WTC11 (cell line): ENCODE measurements around the gene STK40. TPM values are rescaled to one million over a fixed set of nuclear protein-coding genes. Genes with fewer than 3 reads are reported as not detected.

Experiments
- AR ChIP-seq: fragments of 250-450 bp; sonication (Bioruptor Pico); IDR thresholded peaks from 2 replicates; pipeline ENCODE4 v1.9.0; 2021; ENCODE audit warnings: mild to moderate bottlenecking
- ATF1 ChIP-seq: sonication (generic); formaldehyde crosslinking; IDR thresholded peaks from 2 replicates; pipeline ENCODE4 v1.8.1; 2023; ENCODE audit warnings: mild to moderate bottlenecking, moderate library complexity, missing genetic modification reagents
- CBFB ChIP-seq: sonication (generic); formaldehyde crosslinking; IDR thresholded peaks from 2 replicates; pipeline ENCODE4 v1.8.1; 2022; ENCODE audit warnings: mild to moderate bottlenecking, low read depth, missing genetic modification reagents
- CDX4 ChIP-seq: fragments of 250-450 bp; sonication (Bioruptor Pico); IDR thresholded peaks from 2 replicates; pipeline ENCODE4 v1.9.0; 2021; ENCODE audit warnings: moderate library complexity, mild to moderate bottlenecking, inconsistent platforms, borderline replicate concordance
- CREM ChIP-seq: sonication (generic); formaldehyde crosslinking; IDR thresholded peaks from 2 replicates; pipeline ENCODE4 v1.8.1; 2022; ENCODE audit warnings: mild to moderate bottlenecking, missing genetic modification reagents, moderate library complexity
- ELF4 ChIP-seq: sonication (generic); formaldehyde crosslinking; IDR thresholded peaks from 2 replicates; pipeline ENCODE4 v1.8.1; 2022; ENCODE audit warnings: low read depth, mild to moderate bottlenecking, moderate library complexity, missing genetic modification reagents
- EMX1 ChIP-seq: fragments of 250-450 bp; sonication (Bioruptor Pico); IDR thresholded peaks from 2 replicates; pipeline ENCODE4 v1.8.0; 2021; ENCODE audit warnings: mild to moderate bottlenecking
- ETV6 ChIP-seq: sonication (generic); formaldehyde crosslinking; IDR thresholded peaks from 2 replicates; pipeline ENCODE4 v1.8.1; 2022; ENCODE audit warnings: mild to moderate bottlenecking, missing genetic modification reagents
- FOXK1 ChIP-seq: sonication (generic); formaldehyde crosslinking; IDR thresholded peaks from 2 replicates; pipeline ENCODE4 v1.8.0; 2022; ENCODE audit warnings: mild to moderate bottlenecking, moderate library complexity, missing genetic modification reagents
- FOXP4 ChIP-seq: sonication (generic); formaldehyde crosslinking; IDR thresholded peaks from 2 replicates; pipeline ENCODE4 v1.8.0; 2022; ENCODE audit warnings: mild to moderate bottlenecking, missing genetic modification reagents
- MXD4 ChIP-seq: fragments of 250-450 bp; sonication (Bioruptor Pico); IDR thresholded peaks from 2 replicates; pipeline ENCODE4 v1.8.0; 2021; ENCODE audit warnings: mild to moderate bottlenecking, moderate library complexity, borderline replicate concordance
- NFYB ChIP-seq: sonication (generic); formaldehyde crosslinking; conservative IDR thresholded peaks from 2 replicates; pipeline ENCODE4 v1.8.0; 2022; ENCODE audit warnings: low read depth, missing genetic modification reagents
- NR1H2 ChIP-seq: sonication (generic); formaldehyde crosslinking; IDR thresholded peaks from 2 replicates; pipeline ENCODE4 v1.9.0; 2021; ENCODE audit warnings: mild to moderate bottlenecking, moderate library complexity, missing genetic modification reagents
- PRRX2 ChIP-seq: fragments of 250-450 bp; sonication (Bioruptor Pico); IDR thresholded peaks from 2 replicates; pipeline ENCODE4 v1.8.0; 2021; ENCODE audit warnings: mild to moderate bottlenecking
- SMAD4 ChIP-seq: sonication (generic); formaldehyde crosslinking; IDR thresholded peaks from 2 replicates; pipeline ENCODE4 v1.8.0; 2022; ENCODE audit warnings: mild to moderate bottlenecking, missing genetic modification reagents
- SOX15 ChIP-seq: fragments of 250-450 bp; sonication (Bioruptor Pico); IDR thresholded peaks from 2 replicates; pipeline ENCODE4 v1.9.0; 2021; ENCODE audit warnings: mild to moderate bottlenecking
- TEAD4 ChIP-seq: sonication (generic); formaldehyde crosslinking; IDR thresholded peaks from 2 replicates; pipeline ENCODE4 v1.8.0; 2022; ENCODE audit warnings: mild to moderate bottlenecking, missing genetic modification reagents
- ZNF121 ChIP-seq: sonication (generic); formaldehyde crosslinking; IDR thresholded peaks from 2 replicates; pipeline ENCODE4 v1.8.0; 2023; ENCODE audit warnings: missing genetic modification reagents
- ZNF138 ChIP-seq: sonication (generic); formaldehyde crosslinking; conservative IDR thresholded peaks from 2 replicates; pipeline ENCODE4 v1.8.1; 2022; ENCODE audit warnings: mild to moderate bottlenecking, moderate library complexity, missing genetic modification reagents
- ZNF416 ChIP-seq: fragments of 250-450 bp; sonication (Bioruptor Pico); IDR thresholded peaks from 2 replicates; pipeline ENCODE4 v1.9.0; 2021; ENCODE audit warnings: mild to moderate bottlenecking, inconsistent platforms
- ZNF423 ChIP-seq: fragments of 250-450 bp; sonication (Bioruptor Pico); IDR thresholded peaks from 2 replicates; pipeline ENCODE4 v2.1.2; 2022; ENCODE audit warnings: mild to moderate bottlenecking, moderate library complexity
- ZNF671 ChIP-seq: fragments of 250-450 bp; sonication (Bioruptor Pico); IDR thresholded peaks from 2 replicates; pipeline ENCODE4 v1.8.0; 2021; ENCODE audit warnings: mild to moderate bottlenecking
- total RNA-seq: library from RNA; stranded (reverse); gene quantifications from 3 replicates; pipeline ENCODE4 v1.2.3, GENCODE V29; 2021
- TF ChIP-seq, protein P1 (sequence below): fragments of 250-450 bp; sonication (Bioruptor Pico); IDR thresholded peaks from 2 replicates; pipeline ENCODE4 v2.1.2; 2022; ENCODE audit warnings: mild to moderate bottlenecking, moderate library complexity
- TF ChIP-seq, protein P2 (sequence below): fragments of 250-450 bp; sonication (Bioruptor Pico); IDR thresholded peaks from 2 replicates; pipeline ENCODE4 v1.9.0; 2021; ENCODE audit warnings: mild to moderate bottlenecking
- TF ChIP-seq, protein P3 (sequence below): sonication (generic); formaldehyde crosslinking; IDR thresholded peaks from 2 replicates; pipeline ENCODE4 v1.8.0; 2022; ENCODE audit warnings: mild to moderate bottlenecking, missing genetic modification reagents
- TF ChIP-seq, protein P4 (sequence below): fragments of 250-450 bp; sonication (Bioruptor Pico); IDR thresholded peaks from 2 replicates; pipeline ENCODE4 v1.9.0; 2021; ENCODE audit warnings: mild to moderate bottlenecking, borderline replicate concordance
- TF ChIP-seq, protein P5 (sequence below): sonication (generic); formaldehyde crosslinking; IDR thresholded peaks from 2 replicates; pipeline ENCODE4 v1.8.1; 2023; ENCODE audit warnings: mild to moderate bottlenecking, moderate library complexity, missing genetic modification reagents

The STK40 gene
- total RNA-seq, 1 experiment from 2014 or later, result 24.7 TPM

- TF ChIP-seq ZNF423 (CRISPR knock-in tag) (no peak), FOXK1 (CRISPR knock-in tag) (peak; percentile 37; the same call in 1 of the 2 replicates), NFYB (CRISPR knock-in tag) (peak; percentile 81), ELF4 (CRISPR knock-in tag) (no peak), PRRX2 (CRISPR knock-in tag) (no peak), NR1H2 (CRISPR knock-in tag) (no peak), FOXP4 (CRISPR knock-in tag) (0 out of 2 replicates have a peak, but pooled peaks have one; percentile 16), EMX1 (CRISPR knock-in tag) (no peak), CREM (CRISPR knock-in tag) (no peak), MXD4 (CRISPR knock-in tag) (no peak), CBFB (CRISPR knock-in tag) (no peak), CDX4 (CRISPR knock-in tag) (no peak), SMAD4 (CRISPR knock-in tag) (no peak), ZNF671 (CRISPR knock-in tag) (no peak; the same call in 1 of the 2 replicates), ZNF121 (CRISPR knock-in tag) (no peak), TEAD4 (CRISPR knock-in tag) (no peak), SOX15 (CRISPR knock-in tag) (no peak), ZNF138 (no peak), ZNF416 (CRISPR knock-in tag) (no peak), ETV6 (CRISPR knock-in tag) (peak; percentile 85), ATF1 (CRISPR knock-in tag) (no peak), AR (CRISPR knock-in tag) (peak; percentile 42; the same call in 1 of the 2 replicates)
- TF ChIP-seq, protein P1, sequence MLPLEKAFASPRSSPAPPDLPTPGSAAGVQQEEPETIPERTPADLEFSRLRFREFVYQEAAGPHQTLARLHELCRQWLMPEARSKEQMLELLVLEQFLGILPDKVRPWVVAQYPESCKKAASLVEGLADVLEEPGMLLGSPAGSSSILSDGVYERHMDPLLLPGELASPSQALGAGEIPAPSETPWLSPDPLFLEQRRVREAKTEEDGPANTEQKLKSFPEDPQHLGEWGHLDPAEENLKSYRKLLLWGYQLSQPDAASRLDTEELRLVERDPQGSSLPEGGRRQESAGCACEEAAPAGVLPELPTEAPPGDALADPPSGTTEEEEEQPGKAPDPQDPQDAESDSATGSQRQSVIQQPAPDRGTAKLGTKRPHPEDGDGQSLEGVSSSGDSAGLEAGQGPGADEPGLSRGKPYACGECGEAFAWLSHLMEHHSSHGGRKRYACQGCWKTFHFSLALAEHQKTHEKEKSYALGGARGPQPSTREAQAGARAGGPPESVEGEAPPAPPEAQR (CRISPR knock-in tag), result no peak
- TF ChIP-seq, protein P2, sequence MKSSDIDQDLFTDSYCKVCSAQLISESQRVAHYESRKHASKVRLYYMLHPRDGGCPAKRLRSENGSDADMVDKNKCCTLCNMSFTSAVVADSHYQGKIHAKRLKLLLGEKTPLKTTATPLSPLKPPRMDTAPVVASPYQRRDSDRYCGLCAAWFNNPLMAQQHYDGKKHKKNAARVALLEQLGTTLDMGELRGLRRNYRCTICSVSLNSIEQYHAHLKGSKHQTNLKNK, result no peak; the same call in 1 of the 2 replicates
- TF ChIP-seq, protein P3, sequence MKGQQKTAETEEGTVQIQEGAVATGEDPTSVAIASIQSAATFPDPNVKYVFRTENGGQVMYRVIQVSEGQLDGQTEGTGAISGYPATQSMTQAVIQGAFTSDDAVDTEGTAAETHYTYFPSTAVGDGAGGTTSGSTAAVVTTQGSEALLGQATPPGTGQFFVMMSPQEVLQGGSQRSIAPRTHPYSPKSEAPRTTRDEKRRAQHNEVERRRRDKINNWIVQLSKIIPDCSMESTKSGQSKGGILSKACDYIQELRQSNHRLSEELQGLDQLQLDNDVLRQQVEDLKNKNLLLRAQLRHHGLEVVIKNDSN (CRISPR knock-in tag), result no peak
- TF ChIP-seq, protein P4, sequence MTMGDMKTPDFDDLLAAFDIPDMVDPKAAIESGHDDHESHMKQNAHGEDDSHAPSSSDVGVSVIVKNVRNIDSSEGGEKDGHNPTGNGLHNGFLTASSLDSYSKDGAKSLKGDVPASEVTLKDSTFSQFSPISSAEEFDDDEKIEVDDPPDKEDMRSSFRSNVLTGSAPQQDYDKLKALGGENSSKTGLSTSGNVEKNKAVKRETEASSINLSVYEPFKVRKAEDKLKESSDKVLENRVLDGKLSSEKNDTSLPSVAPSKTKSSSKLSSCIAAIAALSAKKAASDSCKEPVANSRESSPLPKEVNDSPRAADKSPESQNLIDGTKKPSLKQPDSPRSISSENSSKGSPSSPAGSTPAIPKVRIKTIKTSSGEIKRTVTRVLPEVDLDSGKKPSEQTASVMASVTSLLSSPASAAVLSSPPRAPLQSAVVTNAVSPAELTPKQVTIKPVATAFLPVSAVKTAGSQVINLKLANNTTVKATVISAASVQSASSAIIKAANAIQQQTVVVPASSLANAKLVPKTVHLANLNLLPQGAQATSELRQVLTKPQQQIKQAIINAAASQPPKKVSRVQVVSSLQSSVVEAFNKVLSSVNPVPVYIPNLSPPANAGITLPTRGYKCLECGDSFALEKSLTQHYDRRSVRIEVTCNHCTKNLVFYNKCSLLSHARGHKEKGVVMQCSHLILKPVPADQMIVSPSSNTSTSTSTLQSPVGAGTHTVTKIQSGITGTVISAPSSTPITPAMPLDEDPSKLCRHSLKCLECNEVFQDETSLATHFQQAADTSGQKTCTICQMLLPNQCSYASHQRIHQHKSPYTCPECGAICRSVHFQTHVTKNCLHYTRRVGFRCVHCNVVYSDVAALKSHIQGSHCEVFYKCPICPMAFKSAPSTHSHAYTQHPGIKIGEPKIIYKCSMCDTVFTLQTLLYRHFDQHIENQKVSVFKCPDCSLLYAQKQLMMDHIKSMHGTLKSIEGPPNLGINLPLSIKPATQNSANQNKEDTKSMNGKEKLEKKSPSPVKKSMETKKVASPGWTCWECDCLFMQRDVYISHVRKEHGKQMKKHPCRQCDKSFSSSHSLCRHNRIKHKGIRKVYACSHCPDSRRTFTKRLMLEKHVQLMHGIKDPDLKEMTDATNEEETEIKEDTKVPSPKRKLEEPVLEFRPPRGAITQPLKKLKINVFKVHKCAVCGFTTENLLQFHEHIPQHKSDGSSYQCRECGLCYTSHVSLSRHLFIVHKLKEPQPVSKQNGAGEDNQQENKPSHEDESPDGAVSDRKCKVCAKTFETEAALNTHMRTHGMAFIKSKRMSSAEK (CRISPR knock-in tag), result no peak
- TF ChIP-seq, protein P5, sequence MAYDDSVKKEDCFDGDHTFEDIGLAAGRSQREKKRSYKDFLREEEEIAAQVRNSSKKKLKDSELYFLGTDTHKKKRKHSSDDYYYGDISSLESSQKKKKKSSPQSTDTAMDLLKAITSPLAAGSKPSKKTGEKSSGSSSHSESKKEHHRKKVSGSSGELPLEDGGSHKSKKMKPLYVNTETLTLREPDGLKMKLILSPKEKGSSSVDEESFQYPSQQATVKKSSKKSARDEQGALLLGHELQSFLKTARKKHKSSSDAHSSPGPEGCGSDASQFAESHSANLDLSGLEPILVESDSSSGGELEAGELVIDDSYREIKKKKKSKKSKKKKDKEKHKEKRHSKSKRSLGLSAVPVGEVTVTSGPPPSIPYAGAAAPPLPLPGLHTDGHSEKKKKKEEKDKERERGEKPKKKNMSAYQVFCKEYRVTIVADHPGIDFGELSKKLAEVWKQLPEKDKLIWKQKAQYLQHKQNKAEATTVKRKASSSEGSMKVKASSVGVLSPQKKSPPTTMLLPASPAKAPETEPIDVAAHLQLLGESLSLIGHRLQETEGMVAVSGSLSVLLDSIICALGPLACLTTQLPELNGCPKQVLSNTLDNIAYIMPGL, result 0 out of 2 replicates have a peak, but pooled peaks have one; percentile 14
Observed at GRCh38 chr1:36306902-36307456, 78.7 kb downstream of the STK40 start (continued).
